LHCN-M2 (cell line): ENCODE data around the gene NLRP9. TPM values are rescaled to one million over a fixed set of nuclear protein-coding genes. Genes with fewer than 3 reads are reported as not detected.

Experiments used
- DNase-seq: peaks from one replicate; pipeline ENCODE4 v3.0.0-alpha.2; 2012; ENCODE audit warnings: low read depth
- total RNA-seq: library from RNA; depleted of rRNA; stranded (reverse); fragments of >200 nt; gene quantifications from 2 replicates; pipeline ENCODE4 v1.2.3, GENCODE V29; 2014

Gene NLRP9
- total RNA-seq, 1 experiment from 2014 or later, result not detected

DNA sequence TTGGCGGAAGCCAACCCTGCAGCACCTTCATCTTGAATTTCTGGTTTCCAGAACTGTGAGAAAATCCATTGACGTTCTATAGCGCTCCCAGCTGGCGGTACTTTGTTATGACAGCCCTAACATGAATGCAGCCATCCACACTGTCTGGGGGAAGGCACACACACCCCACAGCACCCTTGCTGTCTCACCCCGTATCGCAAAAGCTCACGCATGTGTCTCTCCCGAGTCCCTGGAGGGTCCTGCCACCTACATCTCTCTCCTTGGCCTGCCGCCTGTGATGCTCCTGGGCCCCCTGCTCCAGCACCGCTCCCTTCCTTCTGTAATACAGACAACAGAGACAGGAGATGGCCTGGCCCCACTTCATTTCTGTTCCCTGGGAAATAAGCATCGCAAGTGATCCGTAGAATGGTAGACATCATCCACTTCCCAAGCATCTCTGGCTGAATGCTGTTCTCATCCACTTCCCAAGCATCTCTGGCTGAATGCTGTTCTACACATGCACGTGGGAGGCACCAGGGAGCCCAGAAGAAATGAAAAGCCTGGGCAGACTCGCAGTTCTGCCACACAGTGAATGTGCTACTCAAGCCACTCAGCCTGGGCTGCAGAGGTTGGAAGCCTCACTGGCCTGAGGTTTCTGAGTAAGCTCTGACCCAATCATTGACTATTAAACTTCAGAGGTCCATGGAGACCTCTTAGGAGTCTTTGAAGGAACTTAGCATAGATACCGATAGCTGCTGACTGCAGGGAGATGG, 33.5 kb downstream of the NLRP9 start:
- no peak for DNase-seq

DNA sequence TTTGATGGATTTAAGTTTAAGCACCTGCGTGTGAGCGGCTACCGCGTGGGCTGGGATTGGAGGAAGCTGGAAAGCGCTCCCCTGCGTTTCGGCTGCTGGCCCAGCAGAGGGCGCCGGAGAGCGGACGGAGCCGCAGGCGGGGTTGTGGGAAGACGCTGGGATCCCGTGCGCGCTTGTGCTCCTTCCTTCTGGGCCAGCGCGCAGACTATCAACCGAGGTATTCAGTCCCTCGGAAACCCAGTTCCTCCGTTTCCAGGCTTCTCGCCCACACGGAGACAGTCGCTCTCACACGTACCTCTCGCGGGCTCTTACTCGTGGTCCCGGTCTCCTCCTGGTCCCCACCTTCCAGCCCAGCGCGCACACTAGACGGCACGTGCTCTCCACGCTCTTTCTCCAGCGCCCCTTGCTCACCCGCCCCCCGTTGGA, 34.4 kb downstream of the NLRP9 start:
- DNase-seq, result no peak

DNA sequence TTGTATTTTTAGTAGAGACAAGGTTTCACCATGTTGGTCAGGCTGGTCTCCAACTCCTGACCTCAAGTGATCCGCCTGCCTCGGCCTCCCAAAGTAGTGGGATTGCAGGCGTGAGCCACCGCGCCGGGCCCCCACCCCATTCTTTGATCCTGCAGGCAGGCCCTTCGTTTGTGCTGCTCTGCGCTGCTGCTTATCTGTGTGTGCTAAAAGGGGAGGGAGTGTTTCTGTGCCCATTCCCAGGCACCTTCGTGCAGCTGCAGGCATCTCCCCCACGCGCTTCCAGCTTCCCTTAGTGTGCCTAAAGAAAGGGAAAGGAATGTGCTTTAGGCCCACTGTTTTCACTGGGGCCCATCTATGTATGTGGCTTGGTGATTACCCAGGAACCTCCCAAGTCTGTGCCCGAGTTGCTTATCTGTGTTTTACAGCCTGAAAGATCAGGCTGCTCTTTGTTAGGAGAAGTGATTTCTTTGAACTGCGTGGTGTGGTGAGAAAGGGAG, 36.0 kb downstream of the NLRP9 start:
- DNase-seq, result no peak

DNA sequence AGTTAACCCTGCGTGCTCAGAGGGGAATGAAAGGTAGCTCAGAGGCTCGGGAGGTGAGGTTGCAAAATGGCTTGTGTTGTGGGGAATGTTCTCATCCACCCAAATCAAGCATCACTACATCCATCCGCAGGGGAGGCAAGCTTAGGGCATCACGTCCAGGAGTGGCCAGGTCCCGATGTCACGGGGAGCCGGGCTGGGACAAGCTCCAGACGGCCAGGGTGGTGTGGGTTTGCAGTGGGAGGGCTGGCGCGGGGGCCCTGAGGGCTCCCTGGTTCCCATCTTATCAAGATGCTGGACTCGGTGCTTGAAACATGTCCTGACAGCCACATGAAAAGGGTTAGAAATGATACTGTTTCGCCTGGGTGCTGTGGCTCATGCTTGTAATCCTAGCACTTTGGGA, 37.4 kb downstream of the NLRP9 start:
- DNase-seq, result no peak

DNA sequence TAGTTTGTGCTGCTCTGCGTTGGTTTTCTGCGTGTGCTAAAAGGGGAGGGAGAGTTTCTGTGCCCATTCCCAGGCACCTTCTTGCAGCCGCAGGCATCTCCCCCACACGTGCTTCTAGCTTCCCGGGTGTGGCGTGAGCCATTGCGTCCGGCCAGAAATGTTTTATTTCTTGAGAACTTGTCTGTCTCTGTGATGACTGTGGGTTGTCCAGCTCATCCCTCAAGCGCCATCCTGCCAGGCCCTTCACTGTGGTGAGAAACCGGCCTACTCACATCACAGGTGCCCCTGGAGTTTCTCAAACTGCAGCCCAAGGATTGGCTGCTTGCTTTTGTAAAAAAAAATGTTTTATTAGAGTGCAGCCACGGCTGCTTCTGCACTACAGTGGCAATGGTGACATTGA, 39.0 kb downstream of the NLRP9 start:
- no peak for DNase-seq

DNA sequence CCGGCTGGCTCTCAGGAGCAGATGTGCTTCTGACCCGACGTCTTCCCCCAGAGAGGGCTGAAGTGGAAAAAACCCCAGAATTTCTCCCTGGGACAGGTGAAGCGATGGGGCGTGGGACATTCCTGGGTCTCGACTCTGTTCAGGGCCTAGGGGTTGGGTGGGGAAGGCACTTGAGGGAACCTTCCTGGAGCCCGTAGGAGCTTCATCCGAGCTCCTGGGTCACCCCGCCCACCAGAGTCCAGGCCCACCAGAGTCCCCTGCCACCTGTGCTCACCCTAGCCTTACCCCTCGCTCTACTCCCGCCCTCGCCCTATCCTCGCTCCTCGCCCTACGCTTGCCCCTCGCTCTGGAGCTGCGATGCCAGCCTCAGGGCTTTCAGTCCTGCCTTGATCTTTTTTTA, 39.9 kb downstream of the NLRP9 start:
- no peak for DNase-seq

DNA sequence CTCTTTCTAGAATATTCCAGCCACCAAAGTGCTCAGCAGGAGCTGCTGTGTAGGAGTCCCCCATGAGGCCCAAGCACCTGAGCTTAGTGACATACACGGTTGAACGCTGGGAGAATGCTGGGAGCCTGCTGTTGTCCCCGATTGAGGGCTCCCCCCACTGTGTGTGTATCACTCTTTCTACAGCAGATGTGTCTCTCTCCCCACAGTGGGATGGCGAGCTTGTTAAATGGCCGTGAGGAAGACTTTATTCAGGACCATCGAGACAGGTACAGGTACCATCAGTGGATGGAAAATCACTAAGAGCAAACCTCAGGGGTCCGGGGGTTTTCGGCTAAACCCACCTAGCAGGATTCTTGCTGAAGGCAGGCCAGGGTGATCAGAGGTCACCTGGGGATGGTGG, 40.5 kb downstream of the NLRP9 start:
- DNase-seq, result no peak

DNA sequence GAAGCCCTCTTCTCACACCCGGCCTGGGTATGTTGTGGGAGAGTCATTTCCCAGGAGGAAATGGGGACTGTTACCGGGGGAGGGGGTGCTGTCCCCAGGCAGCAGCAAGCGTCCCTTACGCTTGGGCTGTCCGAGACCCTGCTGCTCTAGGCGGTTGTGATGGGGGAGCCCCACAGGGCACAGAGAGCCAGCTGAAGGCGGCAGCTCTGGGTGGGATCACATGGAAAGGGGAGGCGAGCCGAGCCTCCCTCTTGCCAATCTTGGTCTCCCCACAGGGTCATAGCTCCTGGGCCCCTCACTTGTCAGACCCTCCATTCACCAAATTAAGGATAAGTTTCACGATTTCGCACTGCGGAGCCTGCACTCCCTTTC, 41.1 kb downstream of the NLRP9 start:
- no peak for DNase-seq

DNA sequence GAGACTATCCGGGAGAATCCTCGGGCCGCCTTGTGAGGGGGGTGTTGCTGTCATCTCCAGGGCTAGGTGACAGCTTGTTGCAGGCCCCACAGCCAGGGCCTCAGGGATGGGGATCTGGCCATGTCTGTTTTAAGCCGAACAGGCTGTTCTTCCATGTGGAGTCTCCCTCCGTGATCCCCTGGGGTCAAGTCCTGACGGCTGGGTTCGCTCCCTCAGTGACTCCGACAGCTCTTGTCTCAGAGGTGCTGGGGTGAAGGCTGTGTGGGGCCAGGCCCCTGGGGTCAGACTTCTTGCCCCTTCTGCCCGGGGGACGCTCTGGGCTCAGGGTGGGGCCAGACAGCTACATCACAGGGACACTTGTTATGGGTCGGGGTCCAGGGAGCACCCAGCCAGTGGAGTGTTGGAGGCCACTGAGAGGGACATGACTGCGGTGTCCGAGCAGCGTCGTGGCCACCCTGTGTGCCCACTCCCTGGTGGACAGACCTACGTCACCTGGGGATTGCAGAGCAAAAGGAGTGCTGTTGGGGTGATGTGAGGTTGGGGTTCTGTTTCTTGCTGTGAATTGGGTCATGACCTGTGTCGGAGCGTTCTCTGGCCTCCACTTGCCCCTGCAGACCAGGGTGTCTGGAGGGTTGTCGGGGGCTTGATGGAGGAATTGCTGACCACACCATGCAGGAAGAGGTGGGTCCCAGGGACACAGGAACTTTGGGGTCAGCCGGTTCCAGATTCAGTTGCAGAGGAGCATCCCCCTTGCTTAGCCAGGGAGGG, 41.7 kb downstream of the NLRP9 start:
- DNase-seq, result no peak

DNA sequence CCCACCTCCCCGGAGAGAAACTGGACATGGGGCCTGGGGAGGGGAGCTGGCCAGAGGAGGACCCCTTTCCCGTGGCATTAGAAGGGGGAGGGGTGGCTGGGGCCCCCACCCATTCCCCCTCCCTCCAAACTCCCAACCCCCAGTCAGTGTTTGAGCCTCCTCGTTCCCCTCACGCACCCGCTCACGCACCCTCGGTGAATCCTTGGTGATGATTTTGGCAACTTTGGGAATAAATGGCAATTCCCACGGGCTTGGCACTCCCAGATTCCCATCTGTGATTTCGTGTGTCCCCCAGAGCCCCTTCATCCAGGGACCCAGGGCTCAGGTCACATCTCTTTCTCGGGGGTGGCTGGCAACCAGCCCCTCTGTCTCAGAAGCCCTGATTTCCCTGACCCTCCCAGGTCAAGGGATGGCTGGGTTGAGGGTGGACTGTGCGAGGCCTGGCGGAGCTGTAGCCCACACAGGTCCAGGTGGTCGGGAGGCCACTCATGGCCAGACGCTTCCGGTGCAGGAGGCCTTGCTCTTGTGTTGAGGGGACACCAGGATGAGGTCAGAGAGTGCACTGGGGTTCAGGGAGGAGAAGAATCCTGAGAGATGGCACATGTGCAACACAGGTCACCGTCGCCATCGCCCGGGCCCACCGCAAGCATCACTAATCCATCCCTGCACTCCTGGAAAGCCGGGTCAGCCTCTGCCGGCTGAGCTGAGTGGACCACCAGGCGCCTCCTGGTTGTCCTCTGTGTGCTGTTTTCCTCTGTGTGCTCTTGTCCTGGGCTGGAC, 42.5 kb downstream of the NLRP9 start:
- DNase-seq, result no peak

DNA sequence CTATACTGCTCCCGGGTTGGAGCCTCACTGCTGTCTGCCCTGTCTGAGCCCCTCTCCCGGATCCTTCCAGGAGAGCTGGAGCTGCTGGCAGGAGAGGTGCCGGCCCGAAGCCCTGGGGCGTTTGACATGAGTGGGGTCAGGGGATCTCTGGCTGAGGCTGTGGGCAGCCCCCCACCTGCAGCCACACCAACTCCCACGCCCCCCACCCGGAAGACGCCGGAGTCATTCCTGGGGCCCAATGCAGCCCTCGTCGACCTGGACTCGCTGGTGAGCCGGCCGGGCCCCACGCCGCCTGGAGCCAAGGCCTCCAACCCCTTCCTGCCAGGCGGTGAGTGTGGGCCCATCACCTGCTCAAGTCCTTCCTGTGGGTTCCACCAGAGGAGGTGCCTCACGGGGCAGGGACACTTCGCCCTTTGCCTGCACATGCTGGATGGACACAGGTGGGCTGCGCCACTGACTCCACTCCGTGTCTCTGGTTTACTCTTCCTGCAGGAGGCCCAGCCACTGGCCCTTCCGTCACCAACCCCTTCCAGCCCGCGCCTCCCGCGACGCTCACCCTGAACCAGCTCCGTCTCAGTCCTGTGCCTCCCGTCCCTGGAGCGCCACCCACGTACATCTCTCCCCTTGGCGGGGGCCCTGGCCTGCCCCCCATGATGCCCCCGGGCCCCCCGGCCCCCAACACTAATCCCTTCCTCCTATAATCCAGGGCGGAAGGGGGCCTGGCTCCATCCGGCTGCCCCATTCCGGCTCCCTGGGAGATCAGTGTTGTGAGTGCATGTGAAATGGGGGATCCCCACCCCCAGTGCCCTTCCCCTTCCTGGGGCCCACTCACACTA, 43.3 kb downstream of the NLRP9 start:
- DNase-seq, result no peak

DNA sequence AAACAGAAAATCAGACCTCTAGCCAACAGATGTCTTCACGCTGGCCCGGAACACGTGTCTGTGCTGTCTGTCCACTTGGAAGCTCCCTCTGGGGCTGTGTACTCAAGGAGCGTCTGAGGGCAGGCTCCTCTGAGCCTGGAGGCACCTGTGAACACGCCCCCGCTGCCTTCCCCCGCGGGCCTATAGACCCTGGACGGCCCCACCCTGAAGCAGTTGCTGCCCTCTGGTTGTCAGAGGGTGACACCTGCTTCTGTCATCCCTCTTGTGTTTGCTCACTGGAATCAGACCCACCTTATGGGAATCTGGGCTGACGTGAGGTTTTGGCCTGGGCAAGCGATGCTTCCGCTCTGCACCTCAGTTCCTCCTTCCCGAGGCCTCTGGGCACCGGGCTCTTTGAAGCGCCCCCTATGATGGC, 44.0 kb downstream of the NLRP9 start:
- no peak for DNase-seq

DNA sequence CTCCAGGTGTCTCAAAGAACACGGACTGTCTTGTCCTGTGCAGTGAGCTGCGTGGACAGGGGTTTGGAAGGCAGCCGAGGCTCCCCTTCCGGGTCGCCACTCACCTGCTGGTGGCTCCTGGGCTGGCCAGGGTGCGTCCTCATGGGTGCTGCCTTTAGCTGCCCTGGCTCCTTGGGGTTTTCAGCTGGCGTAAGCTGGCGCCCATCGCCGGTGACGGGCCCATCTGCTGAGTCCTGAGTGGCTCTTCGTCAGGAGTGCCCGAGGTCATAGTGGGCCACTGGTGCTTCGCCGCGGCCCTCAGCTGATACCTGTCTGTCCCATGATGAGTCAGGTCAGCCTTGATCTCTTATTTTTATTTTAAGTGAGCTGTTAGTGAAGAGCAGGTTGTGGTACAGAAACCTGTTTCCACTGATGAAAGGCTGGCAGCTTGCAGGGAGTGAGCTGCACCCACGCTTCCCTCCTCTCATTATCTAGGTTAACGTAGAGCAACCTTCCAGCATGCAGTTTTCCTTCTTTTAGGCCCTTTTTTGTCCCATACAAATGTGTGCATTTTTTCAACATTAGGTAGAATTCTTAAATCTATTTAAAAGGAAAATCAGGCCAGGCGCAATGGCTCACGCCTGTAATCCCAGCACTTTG, 44.7 kb downstream of the NLRP9 start:
- DNase-seq, result no peak

DNA sequence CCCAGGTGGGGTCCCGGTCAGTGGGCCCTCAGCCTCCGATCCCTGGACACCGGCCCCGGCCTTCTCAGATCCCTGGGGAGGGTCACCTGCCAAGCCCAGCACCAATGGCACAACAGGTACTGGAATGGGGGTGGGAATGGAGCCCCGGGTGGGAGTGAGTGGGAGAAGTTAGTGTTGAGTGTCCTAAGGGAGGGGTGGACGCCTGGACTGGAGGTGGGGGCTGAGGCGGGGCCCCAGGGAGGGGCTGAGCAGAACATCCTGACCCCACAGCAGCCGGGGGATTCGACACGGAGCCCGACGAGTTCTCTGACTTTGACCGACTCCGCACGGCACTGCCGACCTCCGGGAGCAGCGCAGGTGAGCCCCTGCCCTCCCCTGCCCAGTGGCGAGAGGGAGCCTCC, 45.5 kb downstream of the NLRP9 start:
- DNase-seq, result no peak

DNA sequence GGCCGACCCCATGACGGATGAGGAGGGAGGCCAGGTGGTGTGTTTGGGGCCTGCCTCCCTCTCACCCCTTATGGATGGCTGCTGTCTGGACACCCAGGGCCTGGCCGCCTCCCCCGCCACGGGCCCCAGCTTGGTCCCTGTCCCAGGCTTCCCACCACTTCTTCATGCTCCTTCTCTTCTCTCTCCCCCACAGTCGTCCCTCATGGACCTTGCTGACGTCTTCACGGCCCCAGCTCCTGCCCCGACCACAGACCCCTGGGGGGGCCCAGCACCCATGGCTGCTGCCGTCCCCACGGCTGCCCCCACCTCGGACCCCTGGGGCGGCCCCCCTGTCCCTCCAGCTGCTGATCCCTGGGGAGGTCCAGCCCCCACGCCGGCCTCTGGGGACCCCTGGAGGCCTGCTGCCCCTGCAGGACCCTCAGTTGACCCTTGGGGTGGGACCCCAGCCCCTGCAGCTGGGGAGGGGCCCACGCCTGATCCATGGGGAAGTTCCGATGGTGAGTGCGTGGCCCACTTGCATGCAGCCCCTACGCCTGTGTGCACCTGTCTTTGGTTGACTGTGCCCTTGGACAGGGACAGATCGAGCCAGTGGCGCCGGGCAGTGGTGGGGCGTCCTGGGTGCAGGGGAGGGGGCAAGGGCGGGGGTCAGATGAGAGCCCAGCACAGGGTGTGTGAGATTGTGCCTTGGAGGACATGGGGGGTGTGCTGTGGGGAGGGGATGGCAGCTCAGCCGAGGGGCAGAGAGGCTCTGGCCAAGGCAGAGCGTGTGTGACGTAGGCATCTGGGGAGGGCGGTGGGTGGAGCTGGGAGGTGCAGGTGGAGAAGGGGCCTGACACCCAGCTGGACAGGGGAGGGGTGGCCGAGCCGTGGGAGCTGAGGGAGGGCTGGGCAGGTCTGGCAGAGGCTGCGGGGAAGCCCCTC, 46.4 kb downstream of the NLRP9 start:
- DNase-seq, result no peak

DNA sequence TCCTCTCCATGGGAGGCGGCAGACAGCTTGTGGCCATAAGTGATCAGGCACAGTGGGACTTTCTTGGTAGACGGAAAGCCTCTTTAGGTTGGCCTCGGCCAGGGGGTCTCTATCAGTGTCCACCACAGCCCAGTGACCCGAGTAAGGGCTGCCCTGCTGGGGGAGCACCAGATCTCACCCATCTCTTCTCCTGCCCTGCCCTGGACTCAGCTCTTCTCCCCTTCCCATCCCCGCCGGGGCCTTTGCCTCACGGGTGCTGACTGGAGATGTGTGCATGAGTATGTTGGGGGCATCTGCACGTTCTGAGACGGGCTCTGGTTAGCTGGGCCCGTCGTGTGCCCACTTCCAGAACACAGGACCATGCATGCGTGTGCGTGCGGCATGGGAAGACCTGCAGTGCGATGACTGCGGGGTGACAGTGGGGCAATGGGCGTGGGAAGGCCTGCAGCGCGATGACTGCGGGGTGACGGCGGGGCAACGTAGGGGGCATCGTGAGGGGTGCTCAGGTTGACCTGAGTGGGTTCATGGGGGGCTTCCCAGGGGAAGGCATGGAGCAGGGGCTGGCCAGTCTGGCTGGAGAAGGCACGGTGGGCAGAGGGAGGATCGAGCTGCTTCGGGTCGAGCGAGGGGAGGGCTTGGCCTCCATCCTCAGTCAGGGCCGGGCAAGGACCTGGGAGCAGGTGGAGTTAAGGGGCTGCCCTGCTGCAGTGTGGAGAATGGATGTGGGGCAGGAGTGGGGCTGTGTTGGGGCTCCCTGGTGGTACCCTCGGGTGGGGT, 47.2 kb downstream of the NLRP9 start:
- no peak for DNase-seq

DNA sequence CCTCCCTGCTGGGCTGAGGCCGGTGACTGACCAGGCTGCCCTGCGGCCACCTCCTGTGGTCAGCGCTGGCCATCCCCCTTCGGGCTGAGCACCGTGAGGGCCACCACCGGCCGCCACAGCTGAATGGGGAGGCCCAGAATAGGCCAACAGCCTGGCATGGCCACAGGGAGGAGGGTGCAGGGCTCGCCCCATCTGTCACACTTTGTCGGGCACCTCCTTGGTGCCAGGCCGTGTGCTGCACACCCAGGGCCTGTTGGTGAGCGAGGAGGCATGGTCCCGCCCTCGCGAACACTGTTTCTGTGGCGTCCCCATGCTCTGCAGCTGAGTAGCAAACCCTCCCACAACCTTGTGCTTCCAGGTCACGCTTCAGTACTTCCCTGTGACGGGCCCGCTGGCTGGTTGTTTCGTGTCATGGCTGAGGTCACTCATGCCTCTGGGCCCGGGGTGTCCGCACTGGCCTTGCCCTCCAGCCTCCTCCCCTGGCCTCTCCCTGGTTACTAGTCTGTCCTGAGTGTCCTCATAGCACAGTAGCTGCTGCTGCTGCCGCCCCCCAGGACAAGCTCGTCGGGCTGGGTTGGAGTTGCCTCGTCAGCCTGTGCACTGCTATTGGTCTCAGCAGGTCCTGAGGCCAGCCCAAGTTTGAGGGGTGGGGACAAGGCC, 48.0 kb downstream of the NLRP9 start:
- no peak for DNase-seq

DNA sequence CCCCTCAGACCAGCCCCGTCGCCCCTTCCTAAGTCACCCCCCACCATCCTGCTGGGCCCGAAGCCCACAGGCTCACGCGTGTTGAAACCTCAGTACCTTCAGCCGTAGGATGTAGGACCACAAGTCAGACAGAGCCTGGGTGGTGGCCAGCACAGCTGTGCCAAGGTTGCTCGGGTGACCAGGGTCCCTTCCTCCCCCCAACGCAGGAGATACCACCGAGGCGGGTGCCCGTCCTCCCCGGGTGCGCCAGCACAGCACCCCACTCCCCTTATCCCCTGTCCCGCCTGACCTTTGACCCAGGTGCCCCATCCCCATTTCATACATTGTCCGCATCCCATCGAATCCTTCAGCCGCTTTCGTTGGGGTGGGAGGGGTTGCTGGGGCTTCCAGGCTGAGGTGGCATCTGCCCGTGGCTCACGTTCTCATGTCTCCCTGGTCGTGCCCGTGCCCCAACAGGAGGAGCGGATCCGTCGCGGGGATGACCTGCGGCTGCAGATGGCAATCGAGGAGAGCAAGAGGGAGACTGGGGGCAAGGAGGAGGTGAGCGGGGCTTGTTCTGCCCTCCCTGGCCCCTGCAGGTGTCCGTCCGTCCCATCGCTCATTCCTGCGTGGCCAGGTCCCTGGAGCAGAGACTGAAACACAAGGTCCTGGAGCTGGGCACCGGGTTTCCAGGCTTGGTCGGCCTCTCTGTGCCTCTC, 48.6 kb downstream of the NLRP9 start:
- DNase-seq, result no peak
